CD4-positive, alpha-beta T cell treated with Interleukin-17A for 1 hour (primary cell): ENCODE measurements around the gene ESR1.
"Not testable (repeated sequence)": the region's sequence is repeated elsewhere in the genome, so short reads cannot be mapped to it uniquely, and the experiment has no call there.

ENCODE experiments used
- DNase-seq: peaks from one replicate; pipeline ENCODE4 v3.0.0-alpha.2; 2020

The ESR1 gene

DNA sequence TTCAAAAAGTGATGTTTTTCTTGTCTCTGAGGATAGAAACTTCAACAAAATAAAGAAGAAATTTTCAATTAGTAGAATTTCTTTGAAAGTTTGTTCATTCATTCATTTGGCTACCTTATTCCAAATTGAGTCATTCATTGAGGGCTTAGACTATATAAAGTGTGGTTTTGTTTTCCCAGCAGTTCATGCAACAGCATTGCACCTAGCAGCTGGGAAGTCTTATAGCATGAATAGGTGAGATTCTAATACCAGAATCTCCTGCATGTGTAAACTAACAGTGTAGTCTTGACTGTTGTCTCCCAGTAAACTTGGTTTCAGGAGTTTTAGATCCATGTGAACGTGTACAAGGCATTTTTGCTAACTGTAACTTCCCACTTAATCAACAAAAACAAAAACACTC is 7.1 kb downstream of the ESR1 start:
- DNase-seq: no peak

DNA sequence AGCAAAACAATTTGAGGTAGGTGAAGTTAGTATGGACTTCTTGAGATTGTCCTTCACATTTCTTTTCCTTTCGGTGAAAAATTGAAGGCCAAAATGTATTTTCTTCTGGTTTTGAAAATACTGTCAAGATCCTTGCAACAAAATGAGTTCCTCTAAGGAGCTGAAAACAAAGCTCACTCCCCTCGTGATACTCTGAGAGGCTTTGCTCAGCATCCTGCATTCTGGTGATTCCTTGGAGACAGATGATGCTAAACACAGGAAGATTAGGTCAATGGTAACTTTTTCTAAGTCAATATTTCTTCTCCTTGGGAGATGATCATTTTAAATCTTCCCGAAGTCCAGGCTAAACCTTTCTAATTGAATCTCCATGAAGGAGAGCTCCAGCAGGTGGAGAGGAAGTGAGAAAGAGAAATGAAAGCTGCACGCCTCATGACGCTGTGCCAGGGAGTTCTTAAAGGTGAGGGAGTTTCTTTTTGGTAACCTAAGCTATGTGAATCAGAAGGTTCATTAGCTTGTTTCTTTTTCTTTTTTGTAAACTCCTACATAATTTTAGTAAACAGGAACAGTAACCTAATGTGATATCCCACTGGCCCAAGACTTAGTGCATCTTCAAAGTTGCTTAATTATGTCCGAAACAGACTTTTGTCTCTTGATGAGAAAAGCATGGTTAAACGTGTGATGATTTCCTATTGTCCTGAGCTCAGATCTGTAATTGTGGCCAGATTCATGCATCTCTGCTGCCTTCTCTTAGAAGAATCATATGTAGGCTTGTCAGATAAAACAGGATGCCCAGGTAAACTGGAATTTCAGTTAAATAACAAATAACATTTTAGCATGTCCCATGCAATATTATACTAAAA is 15.0 kb downstream of the ESR1 start:
- DNase-seq: no peak

DNA sequence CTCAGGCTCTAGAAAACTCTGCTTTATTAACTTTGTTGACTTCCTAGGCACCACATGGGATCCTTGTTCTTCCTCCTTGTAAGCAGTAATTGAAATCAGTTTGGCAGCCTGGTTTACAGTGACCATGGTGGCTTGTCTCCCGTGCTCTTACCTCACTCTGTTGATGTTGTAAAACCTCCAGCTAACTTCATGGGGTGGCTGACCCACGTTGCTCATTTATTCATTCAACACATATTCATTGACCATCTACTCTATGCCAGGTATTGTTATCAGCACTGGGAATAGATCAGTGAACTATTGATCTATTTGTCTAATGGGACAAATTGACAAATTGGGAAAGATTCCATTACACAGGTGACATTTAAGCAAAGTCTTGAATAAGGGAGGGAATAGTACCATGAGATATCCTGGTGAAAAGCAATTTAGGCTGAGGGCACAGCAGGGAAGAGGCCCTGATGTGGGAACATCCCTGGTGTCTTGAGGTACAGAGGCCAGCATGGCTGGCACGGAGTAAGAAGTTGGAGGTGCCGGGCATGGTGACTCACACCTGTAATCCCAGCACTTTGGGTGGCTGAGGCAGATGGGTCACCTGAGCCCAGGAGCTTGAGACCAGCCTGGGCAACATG is 19.1 kb downstream of the ESR1 start:
- no peak for DNase-seq

DNA sequence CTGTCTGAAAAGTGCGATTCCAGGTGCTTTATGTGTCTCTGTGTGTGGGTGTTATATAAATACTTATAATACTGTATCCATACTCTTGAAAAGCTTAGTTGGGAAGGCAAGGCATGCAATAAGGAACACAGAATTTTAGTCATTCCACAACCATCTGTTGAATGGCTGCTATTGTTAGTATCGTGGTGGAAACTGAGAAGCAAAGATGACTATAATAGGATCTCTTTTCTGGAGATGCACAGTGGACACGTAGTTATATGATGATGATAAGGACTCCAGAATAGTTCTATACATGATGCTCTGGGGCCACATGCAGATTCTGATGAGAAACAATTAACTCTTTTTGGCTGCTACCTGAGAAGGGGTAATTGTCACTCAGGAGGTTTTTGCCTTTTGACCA is 25.2 kb downstream of the ESR1 start:
- no peak for DNase-seq

DNA sequence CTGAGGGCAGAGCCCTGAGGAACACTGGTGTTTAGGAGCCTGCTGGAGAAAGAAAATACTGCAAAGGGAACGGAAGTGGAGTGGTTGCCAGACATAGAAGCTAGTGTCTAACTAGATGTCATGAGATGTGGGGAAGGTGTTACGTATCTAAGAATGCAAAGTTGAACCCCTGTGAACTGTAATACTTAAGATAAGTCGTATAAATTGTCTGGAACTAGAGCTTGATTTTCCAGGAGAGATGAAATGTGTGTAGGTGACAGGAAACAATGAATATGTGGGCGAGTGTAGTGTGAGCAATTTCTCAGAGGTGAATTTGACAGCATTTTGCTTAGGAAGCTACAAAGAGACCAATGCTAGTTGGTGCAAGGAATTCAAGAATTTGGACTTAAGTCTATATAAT is 27.9 kb downstream of the ESR1 start:
- DNase-seq: no peak

DNA sequence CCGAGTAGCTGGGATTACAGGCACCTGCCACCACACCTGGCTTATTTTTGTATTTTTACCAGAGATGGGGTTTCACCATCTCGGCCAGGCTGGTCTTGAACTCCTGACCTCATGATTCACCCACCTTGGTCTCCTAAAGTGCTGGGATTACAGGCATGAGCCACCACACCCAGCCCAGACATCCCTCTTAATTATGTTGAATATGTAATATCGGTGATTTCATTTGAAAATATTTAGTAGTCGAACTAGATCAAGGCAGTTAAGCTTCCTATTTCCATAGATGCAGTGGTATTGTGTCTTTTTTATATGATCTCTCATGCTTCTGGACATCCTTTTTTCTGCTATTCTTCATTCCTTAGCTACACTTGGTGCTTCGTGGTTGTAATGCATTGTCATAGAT is 29.7 kb downstream of the ESR1 start:
- no peak for DNase-seq

DNA sequence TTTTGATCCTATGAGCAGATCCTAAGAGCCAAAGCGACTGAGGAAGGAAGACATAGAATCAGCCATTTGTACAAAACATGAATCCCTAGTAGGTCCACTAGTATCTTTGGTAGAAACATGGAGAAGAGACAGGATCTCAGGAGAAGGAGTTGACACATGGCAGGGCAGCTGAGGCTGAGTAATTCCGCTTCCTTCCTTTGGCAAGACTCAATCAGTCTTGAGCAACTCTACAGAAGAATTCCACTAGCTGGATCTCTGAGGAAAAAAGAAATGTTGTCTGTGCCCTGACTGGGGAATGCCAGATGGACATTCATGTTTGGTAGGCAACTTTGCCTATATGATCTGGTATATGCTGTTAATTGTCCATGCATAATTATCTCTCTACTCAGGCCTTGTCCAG is 35.3 kb downstream of the ESR1 start:
- no peak for DNase-seq

DNA sequence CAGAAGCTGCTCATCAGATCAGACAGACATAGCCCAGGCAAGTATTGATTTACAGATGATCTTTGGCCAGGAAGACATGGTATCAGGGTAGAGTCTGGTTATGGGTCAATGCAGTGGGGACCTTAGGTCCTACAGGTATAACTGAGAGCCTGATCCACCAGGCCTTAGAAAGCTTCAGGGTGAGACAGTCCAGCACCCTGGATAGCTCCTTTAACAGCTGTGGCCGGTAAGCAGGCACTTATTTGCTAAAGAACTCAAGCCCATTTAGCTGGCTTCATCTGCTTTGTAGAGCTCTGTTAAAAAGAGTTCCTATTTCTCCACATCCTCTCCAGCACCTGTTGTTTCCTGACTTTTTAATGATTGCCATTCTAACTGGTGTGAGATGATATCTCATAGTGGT is 39.6 kb downstream of the ESR1 start:
- no peak for DNase-seq

DNA sequence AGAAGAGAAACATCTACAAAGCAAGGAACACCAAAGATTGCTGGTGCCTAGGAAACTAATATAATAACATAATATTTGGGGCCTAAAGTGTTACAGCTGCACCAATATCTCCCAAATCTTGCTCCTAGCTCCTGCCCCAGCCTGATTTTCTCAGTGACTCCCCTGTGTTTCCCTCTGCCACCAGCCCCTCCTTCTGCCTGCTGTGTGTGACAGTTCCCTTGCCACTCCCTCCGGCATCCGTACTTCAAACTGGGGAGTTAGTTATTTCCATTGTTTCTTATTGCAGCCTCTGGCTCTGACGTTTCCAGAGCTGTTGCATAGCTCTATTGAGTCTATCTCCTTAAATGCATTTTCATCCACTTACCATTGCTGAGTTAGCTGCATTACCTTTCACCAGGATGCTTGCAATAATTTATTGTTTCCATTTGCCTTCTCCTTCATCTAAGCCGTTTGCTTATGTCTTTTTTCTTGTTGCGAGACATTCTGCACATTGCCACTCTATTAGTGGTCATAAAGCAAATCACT is 43.1 kb downstream of the ESR1 start:
- no peak for DNase-seq

DNA sequence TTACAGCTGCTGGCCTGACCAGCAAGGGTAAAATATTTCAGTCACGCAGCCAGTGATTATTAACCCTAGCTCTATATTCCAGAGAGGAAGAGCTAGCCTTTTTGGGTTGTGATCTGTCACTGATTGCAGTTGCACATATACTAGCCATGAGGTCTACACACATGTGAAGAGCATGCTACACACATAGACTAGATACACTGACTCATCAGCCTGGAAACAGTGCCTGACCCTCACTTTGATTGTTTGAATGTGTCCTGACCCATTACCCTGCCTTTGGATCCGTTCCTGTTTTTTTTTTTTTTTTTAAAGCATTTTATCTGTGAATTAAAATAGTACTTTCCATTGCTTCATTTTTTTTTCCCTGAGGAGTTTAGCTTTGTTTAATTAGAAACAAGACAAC is 50.8 kb downstream of the ESR1 start:
- DNase-seq: no peak

DNA sequence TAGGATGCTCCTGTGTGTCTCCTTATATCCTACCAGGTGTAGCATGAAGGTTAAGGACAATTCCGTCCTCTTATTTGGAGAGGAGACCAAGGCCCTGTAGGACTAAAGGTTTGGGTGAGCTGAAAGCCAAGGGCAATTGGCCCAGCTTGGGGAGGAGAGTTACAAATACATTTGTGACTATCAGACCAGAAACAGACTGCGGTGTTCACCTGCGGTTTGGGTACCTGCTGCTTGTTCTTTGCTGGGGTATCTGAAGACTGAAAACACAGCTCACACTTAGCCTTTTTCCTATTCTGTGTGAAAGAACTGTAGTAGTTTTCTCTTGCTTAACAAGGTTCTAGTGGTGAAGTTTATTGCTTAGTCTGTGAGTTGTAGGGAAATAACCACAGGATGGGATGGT is 55.0 kb downstream of the ESR1 start:
- no peak for DNase-seq

DNA sequence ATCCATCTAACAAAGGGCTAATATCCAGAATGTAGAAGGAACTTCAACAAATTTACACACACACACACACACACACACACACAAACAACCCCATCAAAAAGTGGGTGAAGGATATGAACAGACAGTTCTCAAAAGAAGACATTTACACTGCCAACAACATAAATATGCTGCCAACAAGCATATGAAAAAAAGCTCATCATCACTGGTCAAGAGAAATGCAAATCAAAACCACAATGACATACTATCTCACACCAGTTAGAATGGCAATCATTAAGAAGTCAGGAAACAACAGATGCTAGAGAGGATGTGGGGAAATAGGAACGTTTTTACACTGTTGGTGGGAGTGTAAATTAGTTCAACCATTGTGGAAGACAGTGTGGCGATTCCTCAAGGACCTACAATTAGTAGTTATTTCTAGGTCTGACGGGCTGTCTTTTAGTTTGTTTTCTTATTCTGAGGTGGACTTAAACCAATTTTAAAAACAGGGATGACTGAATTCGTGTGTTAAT is 59.9 kb downstream of the ESR1 start:
- not testable (repeated sequence) for DNase-seq

DNA sequence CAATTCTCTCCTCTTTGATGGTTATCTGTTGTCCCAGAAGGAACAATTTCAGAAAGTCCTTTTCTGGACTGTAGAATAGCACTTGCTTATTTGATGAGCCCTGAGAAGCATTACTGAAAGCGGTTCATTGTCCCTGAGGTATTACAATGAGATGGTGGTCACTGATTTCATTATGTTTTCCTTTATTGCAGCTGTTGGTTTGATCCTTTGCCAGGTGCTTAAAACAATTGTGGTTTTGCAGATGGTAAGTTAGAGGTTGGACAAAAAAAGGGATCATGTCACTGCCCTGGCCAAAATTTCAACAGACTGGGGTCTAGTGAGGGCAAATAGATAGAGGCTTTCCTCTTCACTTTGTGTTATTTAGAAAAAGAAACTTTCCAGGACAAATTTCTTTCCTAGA is 61.9 kb downstream of the ESR1 start:
- DNase-seq: no peak

DNA sequence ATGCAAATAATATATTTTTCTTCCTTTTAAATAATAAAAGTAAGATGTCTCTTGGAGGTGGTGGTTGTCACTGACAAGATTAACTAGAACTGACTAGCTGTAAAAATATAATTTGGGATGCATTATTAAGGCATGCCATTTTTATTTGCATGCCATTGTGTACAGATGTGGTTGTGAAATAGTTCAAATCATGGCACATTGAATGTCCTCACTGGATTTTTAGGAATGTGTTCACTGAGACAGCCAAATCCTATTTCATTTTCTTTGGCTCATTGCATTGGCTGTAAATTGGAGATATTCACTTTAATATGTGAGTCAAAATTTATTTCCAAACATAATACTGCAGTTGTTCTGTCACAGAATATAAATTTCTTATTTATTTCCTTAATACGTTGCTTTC is 62.3 kb downstream of the ESR1 start:
- DNase-seq: no peak

DNA sequence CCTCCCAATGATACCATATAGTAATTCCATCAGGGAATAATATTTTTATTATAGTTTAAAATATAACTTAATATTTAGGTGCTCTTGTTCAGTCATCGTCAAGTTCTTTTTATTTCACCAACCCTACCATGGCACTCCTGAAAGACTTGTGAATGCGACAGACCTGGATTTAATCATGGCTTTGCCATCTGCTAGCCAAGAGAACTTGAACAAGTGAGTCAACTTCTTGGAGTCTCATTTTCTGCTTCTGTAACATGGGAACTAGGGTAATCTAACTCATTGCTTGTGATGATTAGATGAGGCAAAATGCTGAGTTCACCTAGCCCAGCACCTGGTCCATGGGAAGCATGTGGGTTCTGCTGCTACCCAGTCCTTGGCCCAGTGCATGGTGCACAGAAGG is 62.9 kb downstream of the ESR1 start:
- DNase-seq: no peak

DNA sequence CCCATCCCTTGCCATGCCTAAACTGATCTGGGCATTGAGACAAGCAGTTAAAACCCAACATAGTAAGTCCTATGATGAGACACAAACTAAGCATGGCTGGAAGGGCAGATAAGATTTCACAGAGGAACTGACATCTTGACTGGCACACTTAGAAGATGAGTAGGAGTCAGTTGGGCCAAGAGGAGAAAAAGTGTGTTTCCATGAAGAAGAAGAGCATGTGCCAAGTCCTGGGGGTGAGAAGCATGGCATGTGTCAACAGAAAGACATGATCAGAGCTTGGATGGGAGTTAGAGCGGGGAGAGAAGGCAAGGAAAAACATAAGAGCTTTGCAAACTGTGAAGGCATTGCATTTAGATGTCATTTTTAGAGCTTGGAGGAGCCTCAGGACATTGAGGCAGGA is 68.0 kb downstream of the ESR1 start:
- DNase-seq: no peak

DNA sequence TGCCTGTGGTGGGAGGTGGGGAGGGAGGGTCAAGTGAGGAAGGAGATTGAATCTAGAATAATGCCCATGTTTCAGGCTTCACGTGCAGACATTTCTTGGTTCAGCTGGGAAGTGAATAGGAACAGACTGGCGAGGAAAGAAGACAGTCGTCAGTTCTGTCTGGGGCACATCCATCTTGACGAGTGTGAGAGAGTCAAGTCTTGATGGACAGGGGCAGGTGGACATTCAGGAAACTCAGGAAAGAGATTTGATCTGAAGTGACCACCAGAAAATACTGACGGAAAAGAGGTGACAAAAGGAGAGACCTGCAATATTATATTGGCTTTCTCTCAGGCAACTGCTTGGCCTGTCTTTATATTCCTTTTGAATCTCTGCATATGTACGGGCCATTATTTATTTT is 68.6 kb downstream of the ESR1 start:
- no peak for DNase-seq

DNA sequence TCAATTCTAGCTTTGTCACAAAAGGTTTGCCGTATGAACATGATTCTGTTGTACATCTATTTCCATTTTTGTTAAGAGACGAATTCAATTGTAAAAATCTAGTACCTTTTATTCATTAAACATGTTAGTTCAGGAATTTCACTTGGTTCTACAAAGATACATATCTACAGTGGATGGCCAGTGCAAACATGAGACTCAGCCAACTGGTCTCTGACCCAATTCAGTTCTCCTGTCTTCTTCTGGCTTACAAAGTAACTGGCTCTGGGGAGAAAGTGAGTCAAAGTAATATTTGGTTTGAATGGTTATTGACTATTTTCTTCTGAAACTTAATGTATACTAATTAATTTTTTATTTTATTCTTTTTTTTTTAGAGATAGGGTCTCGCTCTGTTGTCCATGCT is 70.0 kb downstream of the ESR1 start:
- DNase-seq: no peak

DNA sequence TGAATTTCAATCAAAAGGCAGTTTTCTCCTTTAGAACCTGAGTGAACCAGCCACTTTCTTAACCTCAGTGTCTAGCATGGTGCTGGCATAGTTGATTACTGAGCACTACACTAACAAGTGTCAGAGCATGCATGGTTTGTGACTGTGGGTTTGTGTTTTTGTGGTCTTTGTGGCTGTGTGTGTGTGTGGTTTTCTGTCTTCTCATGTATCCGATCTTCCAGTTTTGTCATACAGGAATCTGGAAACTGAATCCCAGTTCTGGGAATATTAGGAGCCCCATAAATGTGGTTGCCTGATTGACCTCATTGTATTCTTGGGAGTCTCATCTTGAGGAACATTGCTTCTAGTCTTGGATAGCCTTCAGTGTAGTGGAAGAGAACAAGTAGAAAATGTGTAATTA is 73.7 kb downstream of the ESR1 start:
- no peak for DNase-seq

DNA sequence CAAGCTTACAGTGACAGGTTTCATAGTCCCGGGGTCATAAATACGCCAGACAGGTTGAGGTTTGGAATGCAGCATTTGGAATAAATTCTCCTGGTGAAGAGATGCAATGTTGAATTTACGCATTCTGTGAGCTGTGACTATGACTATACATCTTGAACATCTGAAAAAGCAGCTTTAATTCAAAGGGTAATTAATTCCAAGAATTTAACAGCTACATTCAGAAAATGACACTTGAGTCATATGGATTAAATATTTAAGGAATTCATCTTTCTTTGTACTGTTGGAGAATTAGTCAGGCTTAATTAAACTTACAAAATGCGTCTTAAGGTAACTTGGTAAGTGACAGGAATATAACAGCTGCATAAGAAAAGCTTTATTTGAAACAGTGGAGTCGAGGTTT is 74.7 kb downstream of the ESR1 start:
- DNase-seq: no peak

DNA sequence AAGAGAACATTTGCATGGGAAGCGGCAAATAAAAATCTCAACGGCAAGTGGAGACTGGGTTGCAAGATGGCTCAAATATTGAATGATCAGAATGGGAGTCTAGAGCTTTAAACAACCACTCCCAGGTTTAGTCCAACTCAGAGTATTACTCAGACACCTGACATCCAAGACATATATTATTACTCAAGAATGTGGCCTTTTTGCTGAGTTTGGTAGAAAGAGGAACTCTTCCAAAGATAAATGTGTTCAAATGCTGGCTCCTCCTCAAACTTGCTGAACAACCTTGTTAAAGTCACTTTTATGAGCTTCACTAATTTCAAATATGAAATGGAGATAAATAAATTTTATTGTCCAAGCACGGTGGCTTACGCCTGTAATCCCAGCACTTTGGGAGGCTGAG is 77.8 kb downstream of the ESR1 start:
- no peak for DNase-seq

DNA sequence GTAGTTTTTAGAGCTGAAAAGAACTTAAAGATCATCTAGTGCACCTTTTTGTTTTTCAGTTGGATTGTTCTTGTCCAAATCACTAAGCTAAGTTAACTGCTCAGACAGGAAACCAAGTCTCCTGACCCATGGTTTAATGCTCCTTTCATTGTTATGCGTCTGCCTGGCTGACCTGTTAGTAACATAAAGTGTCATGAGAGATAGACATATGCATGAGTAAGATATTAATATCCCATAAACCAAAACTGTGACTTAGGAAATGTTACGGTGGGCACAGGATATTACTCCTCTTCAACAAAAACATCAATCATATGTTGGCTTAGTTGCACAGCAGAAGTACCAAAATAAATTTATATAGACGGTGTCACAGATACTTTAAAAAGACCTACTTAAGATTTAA is 84.0 kb downstream of the ESR1 start:
- no peak for DNase-seq

DNA sequence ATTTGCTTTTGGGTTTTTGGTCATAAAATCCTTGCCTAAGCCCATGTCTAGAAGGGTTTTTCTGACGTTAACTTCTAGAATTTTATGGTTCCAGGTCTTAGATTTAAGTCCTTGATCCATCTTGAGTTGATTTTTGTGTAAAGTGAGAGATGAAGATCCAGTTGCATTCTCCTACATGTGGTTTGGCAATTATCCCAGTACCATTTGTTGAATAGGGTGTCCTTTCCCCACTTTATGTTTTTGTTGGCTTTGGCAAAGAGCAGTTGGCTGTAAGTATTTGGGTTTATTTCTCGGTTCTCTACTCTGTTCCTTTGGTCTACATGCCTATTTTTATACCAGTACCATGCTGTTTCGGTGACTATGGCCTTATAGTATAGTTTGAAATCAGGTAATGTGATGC is 86.9 kb downstream of the ESR1 start:
- DNase-seq: not testable (repeated sequence)

DNA sequence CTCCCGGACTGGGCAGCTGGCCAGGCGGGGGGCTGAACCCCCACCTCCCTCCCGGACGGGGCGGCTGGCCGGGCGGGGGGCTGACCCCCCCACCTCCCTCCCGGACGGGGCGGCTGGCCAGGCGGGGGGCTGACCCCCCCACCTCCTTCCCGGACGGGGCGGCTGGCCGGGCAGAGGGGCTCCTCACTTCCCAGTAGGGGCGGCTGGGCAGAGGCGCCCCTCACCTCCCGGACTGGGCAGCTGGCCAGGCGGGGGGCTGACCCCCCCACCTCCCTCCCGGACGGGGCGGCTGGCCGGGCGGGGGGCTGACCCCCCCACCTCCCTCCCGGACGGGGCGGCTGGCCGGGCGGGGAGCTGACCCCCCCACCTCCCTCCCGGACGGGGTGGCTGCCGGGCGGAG is 91.7 kb downstream of the ESR1 start:
- not testable (repeated sequence) for DNase-seq
